Vagina (tissue), 2 donors: ENCODE data around the gene TOP3B. TPM values are rescaled to one million over a fixed set of nuclear protein-coding genes. Genes with fewer than 3 reads are reported as not detected.

Experiments
- DNase-seq, 2 donors: peaks; one replicate each; pipeline ENCODE4 v3.0.0-alpha.2; 2017; ENCODE audit errors: extremely low spot score in 2 of 2
- H3K27ac ChIP-seq: fragments of 200-600 bp; sonication (generic); one replicate; pipeline ENCODE4 v1.5.1; 2019
- H3K27me3 ChIP-seq: fragments of 200-600 bp; sonication (generic); one replicate; pipeline ENCODE4 v1.5.1; 2019
- H3K36me3 ChIP-seq, 2 donors: fragments of 200-600 bp; sonication (generic); one replicate each; pipeline ENCODE4 v1.5.1; 2017 to 2019
- H3K4me1 ChIP-seq: fragments of 200-600 bp; sonication (generic); one replicate; pipeline ENCODE4 v1.5.1; 2019
- H3K4me3 ChIP-seq, 2 donors: fragments of 200-600 bp; sonication (generic); 1 replicate in 1 of 2; 2 replicates in 1 of 2; pipeline ENCODE4 v1.5.1; 2016 to 2019
- H3K9me3 ChIP-seq: fragments of 200-600 bp; sonication (generic); one replicate; pipeline ENCODE4 v1.5.1; 2019
- POLR2A ChIP-seq, 2 donors: fragments of 450-650 bp; IDR thresholded peaks; one replicate each; pipeline ENCODE4 v1.6.1; 2017; ENCODE audit warnings: antibody characterized with exemption in 2 of 2, mild to moderate bottlenecking in 2 of 2, moderate library complexity in 2 of 2
- POLR2AphosphoS5 ChIP-seq, 2 donors: sonication (generic); formaldehyde crosslinking; IDR thresholded peaks; one replicate each; pipeline ENCODE4 v1.9.0; 2017; ENCODE audit warnings: antibody characterized with exemption in 2 of 2, mild to moderate bottlenecking in 2 of 2, low read depth in 1 of 2; ENCODE audit not compliant: insufficient read depth in 1 of 2
- intact Hi-C: fragments of 100-400 bp; cut with DNase I; formaldehyde crosslinking; loops from one replicate; pipeline ENCODE4 v1.15.1; 2023
- total RNA-seq: library from RNA; depleted of rRNA; stranded (reverse); fragments of >200 nt; gene quantifications from one replicate; pipeline ENCODE4 v1.2.3, GENCODE V29; 2016
- TF ChIP-seq, protein P1 (sequence below), 3 experiments: fragments of 450-650 bp in 2 of 3; fragments of 200-600 bp in 1 of 3; sonication (generic) in 1 of 3; IDR thresholded peaks; one replicate each; pipeline ENCODE4 v1.5.1; 2017 to 2019; ENCODE audit warnings: antibody characterized with exemption in 3 of 3, mild to moderate bottlenecking in 2 of 3, moderate library complexity in 2 of 3

Gene TOP3B
- total RNA-seq, 1 donor from 2014 or later: 42.7 TPM

DNA sequence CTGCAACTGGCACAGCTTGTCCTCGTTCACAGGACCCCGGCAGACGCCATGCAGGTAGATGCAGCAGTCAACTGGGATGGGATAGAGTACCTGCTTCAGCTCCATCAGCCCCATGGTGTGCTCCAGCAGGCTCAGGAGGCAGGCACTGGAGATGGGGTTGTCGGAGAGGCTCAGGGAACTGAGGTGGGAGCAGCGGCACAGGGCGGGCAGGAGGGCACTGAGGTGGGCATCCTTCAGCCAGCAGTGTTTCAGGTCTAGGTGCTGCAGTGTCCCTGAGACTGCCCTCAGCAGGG lies 8.7 kb upstream of the TOP3B start:
- no peaks in the 10 kb centered on the region for H3K4me1 ChIP-seq
- intact Hi-C loops: no loop called here
- TF ChIP-seq, protein P1, sequence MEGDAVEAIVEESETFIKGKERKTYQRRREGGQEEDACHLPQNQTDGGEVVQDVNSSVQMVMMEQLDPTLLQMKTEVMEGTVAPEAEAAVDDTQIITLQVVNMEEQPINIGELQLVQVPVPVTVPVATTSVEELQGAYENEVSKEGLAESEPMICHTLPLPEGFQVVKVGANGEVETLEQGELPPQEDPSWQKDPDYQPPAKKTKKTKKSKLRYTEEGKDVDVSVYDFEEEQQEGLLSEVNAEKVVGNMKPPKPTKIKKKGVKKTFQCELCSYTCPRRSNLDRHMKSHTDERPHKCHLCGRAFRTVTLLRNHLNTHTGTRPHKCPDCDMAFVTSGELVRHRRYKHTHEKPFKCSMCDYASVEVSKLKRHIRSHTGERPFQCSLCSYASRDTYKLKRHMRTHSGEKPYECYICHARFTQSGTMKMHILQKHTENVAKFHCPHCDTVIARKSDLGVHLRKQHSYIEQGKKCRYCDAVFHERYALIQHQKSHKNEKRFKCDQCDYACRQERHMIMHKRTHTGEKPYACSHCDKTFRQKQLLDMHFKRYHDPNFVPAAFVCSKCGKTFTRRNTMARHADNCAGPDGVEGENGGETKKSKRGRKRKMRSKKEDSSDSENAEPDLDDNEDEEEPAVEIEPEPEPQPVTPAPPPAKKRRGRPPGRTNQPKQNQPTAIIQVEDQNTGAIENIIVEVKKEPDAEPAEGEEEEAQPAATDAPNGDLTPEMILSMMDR (IDR thresholded peaks at IDR 0.05): no peak
- no peak for TF ChIP-seq POLR2A (IDR thresholded peaks at IDR 0.05)
- no peak for TF ChIP-seq POLR2AphosphoS5 (IDR thresholded peaks at IDR 0.05; ENCODE audit: insufficient read depth in 1 of 2, low read depth in 1 of 2)

DNA sequence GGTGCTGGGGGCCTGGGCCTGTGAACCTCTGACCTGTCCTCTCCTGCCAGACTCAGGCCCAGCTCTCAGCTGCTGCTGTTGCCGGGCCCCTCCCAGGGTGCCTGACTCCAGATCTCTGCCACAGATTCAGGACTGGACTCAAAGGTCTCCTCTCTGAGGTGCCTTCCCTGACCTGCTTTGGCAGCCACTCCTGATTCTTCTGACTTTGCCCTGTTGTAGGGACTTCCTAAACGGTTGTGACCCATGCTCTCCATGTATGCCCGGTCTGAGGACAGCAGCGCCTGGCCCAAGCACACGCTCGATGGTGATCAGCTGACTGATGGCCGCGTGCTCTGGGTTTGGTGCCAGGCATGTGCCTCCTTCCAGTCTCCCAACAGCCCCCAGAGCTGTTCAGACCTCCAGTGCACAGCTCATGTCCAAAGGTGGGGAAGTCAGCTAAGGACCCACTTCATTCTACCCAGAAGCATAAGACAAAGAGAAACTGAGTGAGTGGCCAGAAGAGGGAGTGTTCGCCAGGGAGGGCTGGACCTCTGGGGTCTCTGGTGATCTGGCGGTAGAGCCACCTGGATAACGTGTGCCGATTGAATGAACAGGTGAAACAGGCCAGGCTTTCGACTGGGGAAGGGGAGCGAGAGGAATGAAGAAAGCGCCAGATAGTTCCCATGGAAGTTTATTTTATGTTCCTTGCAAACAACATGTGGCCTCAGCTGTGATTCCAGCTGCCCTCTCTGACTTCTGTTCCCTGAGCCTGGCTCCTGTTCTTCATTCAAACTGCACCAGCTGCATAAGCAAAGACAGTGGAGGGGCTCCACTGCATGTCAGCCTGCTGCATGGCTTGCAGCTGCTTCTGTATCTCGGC lies 8.1 kb upstream of the TOP3B start:
- Histone ChIP-seq H3K27me3 (no peaks in the 10 kb centered on the region), H3K27ac (no peak overlapping the region), H3K4me1 (no peaks in the 10 kb centered on the region), H3K4me3 (no peak overlapping the region), H3K36me3 (no peaks in the 10 kb centered on the region), H3K9me3 (no peaks in the 10 kb centered on the region)
- no peak for TF ChIP-seq POLR2AphosphoS5 (IDR thresholded peaks at IDR 0.05; ENCODE audit: insufficient read depth in 1 of 2, low read depth in 1 of 2)
- TF ChIP-seq, protein P1 (IDR thresholded peaks at IDR 0.05): no peak
- TF ChIP-seq POLR2A (IDR thresholded peaks at IDR 0.05): no peak
- DNase-seq: no peak
- intact Hi-C loops: no loop called here

More for the DNA sequence above, 8.7 kb upstream of the TOP3B start:
- no peak for DNase-seq
- Histone ChIP-seq H3K9me3 (no peaks in the 10 kb centered on the region), H3K27ac (no peak overlapping the region), H3K36me3 (no peaks in the 10 kb centered on the region), H3K4me3 (no peak overlapping the region), H3K27me3 (no peaks in the 10 kb centered on the region)

DNA sequence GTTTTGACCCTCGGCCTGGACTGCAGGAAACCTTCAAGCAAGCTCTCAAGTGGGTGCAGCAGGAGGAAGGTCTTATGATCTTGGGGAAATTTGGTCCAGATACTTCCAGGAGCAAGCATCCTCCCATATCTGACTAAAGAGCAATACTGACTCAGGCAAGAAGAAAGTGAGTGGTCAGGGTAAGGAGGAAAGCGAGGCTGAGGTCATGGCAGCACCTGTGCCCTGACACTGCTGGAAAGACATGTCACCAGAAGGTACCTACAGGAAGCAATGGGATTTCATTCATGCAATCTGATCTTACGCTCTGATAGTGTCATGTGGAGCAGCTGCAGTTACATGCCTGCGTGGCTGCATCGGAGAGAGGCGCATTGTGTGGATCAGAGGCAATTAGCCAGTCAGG lies 6.5 kb upstream of the TOP3B start:
- DNase-seq: no peak
- Histone ChIP-seq H3K4me1 (no peaks in the 10 kb centered on the region), H3K27ac (no peak overlapping the region), H3K27me3 (no peaks in the 10 kb centered on the region), H3K4me3 (no peak overlapping the region), H3K9me3 (no peaks in the 10 kb centered on the region), H3K36me3 (no peaks in the 10 kb centered on the region)
- intact Hi-C loops: no loop called here
- TF ChIP-seq POLR2AphosphoS5 (IDR thresholded peaks at IDR 0.05; ENCODE audit: insufficient read depth in 1 of 2, low read depth in 1 of 2) (no peak), POLR2A (IDR thresholded peaks at IDR 0.05) (no peak)
- TF ChIP-seq, protein P1 (IDR thresholded peaks at IDR 0.05): no peak

DNA sequence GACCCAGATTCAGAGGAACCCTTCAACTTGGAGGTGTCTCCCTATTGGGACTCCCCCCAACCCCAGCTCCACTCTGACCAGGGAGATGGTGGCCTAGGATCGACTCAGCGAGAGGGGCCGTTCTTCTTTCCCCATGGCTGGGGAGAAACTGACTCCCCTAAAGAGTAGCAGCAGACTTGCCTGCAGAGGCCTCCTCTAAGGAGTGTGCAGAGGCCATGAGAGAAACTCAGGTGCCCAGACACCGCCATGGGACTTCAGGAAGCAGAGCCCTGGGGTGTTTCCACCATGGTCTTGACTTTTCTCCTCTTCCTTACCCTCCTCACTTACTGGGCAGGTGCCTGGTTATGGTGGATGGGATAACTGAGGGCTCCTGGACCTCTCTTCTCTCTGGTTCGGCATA lies 2.6 kb upstream of the TOP3B start:
- H3K4me1 ChIP-seq: peaks cover 15% of the 10 kb centered on the region
- H3K9me3 ChIP-seq: no peaks in the 10 kb centered on the region
- intact Hi-C loops: no loop called here
- TF ChIP-seq POLR2AphosphoS5 (IDR thresholded peaks at IDR 0.05; ENCODE audit: insufficient read depth in 1 of 2, low read depth in 1 of 2) (no peak), POLR2A (IDR thresholded peaks at IDR 0.05) (no peak)
- TF ChIP-seq, protein P1 (IDR thresholded peaks at IDR 0.05): no peak
- no peak overlapping the region for H3K27ac ChIP-seq
- H3K4me3 ChIP-seq: no peak overlapping the region
- no peaks in the 10 kb centered on the region for H3K27me3 ChIP-seq
- no peaks in the 10 kb centered on the region for H3K36me3 ChIP-seq
- DNase-seq: no peak

DNA sequence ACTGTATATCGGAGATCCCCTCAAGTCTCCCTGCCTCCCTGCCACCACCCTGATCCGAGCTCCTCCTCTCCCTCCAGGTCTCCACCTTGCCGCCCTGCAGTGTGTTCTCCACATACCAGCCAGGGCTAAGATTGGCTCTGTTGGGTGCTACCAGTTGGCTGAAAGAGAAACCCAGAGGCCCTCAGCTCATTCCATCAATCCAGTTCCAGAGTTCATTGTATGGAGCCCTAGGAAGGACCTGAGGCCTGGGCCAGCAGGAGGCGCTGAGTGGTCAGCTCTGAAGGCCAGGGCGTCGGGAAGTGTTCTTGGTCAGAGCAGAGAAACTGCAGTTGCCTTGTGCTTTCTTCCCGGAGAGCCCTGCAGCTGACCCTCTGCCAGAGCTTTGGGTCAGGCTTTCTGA lies 2.2 kb upstream of the TOP3B start:
- H3K27ac ChIP-seq: no peak overlapping the region
- no peaks in the 10 kb centered on the region for H3K27me3 ChIP-seq
- TF ChIP-seq, protein P1 (IDR thresholded peaks at IDR 0.05): no peak
- no peaks in the 10 kb centered on the region for H3K9me3 ChIP-seq
- no peak for DNase-seq
- intact Hi-C loops: no loop called here
- no peak overlapping the region for H3K4me3 ChIP-seq
- H3K4me1 ChIP-seq: peaks cover 15% of the 10 kb centered on the region
- no peaks in the 10 kb centered on the region for H3K36me3 ChIP-seq
